Mesothelial cell of epicardium (in vitro differentiated cells): ENCODE measurements around the gene PLA2G4A. TPM values are rescaled to one million over a fixed set of nuclear protein-coding genes. Genes with fewer than 3 reads are reported as not detected.
A peak's percentile ranks its signal among the peaks of the same experiment; 100 is the strongest.

Experiments
- DNase-seq, 2 experiments: peaks; one replicate each; pipeline ENCODE4 v3.0.0; 2021; ENCODE audit warnings: low spot score in 2 of 2; ENCODE audit not compliant: unreplicated experiment in 2 of 2
- H3K27ac Mint-ChIP-seq: 2 replicates; pipeline ENCODE4 v1.8.0; 2021; ENCODE audit warnings: mixed read lengths
- H3K27me3 Mint-ChIP-seq: 2 replicates; pipeline ENCODE4 v1.8.0; 2021; ENCODE audit warnings: low read depth, mixed read lengths
- H3K36me3 Mint-ChIP-seq: 2 replicates; pipeline ENCODE4 v1.8.0; 2021; ENCODE audit warnings: mixed read lengths
- H3K4me1 Mint-ChIP-seq: 2 replicates; pipeline ENCODE4 v1.8.0; 2021; ENCODE audit warnings: mixed read lengths
- H3K4me3 Mint-ChIP-seq: 2 replicates; pipeline ENCODE4 v1.8.0; 2021; ENCODE audit warnings: mild to moderate bottlenecking, moderate library complexity, mixed read lengths
- H3K9me3 Mint-ChIP-seq: 2 replicates; pipeline ENCODE4 v1.8.0; 2021; ENCODE audit warnings: mixed read lengths
- CTCF ChIP-seq: fragments of 200-600 bp; sonication (generic); IDR thresholded peaks from one replicate; pipeline ENCODE4 v1.5.0; 2021; ENCODE audit warnings: antibody characterized with exemption; ENCODE audit not compliant: unreplicated experiment
- total RNA-seq: library from RNA; stranded (reverse); gene quantifications from 3 replicates; pipeline ENCODE4 v1.2.1, GENCODE V29; 2021

Gene PLA2G4A
- total RNA-seq, 1 donor from 2014 or later: 12.5 TPM

DNA sequence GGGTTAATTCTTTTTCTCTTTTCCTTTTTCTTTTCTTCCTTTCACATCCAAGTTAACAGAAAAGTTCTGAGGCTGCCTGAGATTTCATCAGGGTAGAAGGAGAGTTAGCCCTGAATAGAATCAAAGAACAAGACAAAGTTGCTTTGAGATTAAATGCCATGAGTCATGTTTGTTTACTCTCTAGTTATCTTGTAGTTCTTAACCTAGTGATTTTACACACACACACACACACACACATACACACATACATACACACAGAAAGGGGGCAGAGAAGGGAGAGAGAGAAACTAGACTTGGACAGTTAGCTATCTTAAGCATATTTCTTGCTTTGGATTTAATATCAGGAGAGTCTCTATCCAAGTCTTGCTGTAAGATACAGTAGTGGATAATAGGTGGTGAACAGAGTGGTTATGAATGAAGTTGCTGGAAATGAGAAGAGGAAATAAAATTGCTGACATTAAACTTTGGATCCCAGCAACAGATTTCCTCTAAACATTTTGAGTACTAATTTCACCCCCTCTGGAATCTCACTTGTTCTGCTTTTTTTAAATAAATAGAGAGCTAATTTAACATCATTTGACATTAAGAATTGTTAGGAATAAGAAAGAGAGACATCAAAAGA is 19.9 kb downstream of the PLA2G4A start:
- Mint-ChIP-seq H3K27me3 (no peaks in the 10 kb centered on the region), H3K9me3 (no peaks in the 10 kb centered on the region), H3K4me3 (no peak overlapping the region), H3K27ac (peak overlapping the region; percentile 3), H3K36me3 (no peaks in the 10 kb centered on the region), H3K4me1 (no peaks in the 10 kb centered on the region)
- DNase-seq: no peak
- no peak for TF ChIP-seq CTCF

- no peak for TF ChIP-seq CTCF
- H3K4me3 Mint-ChIP-seq: no peak overlapping the region
Measured at GRCh38 chr1:186849271-186849671, 20.5 kb downstream of the PLA2G4A start.

DNA sequence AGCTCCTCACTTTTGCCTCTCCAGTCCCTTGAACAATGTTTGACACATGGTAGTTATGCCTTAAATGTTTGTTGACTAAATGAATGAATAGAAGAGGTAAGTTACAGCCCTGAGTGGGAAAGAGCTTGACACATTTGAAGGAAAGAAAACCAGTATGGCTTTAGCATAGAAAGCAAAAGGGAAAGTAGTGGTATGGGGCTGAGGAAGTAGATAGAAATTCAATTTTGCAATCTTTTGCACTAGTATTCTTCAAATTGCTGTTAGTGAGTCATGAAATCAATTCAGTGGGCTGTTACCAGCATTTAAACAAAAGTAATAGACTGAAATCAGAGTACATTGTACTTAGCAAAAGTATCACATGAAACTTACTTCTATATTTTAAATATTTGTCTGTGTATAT is 21.1 kb downstream of the PLA2G4A start:
- no peaks in the 10 kb centered on the region for H3K36me3 Mint-ChIP-seq
- no peaks in the 10 kb centered on the region for H3K4me1 Mint-ChIP-seq
- H3K27me3 Mint-ChIP-seq: no peaks in the 10 kb centered on the region
- DNase-seq: no peak
- no peak overlapping the region for H3K27ac Mint-ChIP-seq
- no peak for TF ChIP-seq CTCF
- H3K4me3 Mint-ChIP-seq: no peak overlapping the region
- no peaks in the 10 kb centered on the region for H3K9me3 Mint-ChIP-seq

More at GRCh38 chr1:186849271-186849671, 20.5 kb downstream of the PLA2G4A start:
- H3K9me3 Mint-ChIP-seq: no peaks in the 10 kb centered on the region
- no peaks in the 10 kb centered on the region for H3K36me3 Mint-ChIP-seq
- no peak overlapping the region for H3K27ac Mint-ChIP-seq
- H3K4me1 Mint-ChIP-seq: no peaks in the 10 kb centered on the region
- no peak for DNase-seq
- H3K27me3 Mint-ChIP-seq: no peaks in the 10 kb centered on the region

DNA sequence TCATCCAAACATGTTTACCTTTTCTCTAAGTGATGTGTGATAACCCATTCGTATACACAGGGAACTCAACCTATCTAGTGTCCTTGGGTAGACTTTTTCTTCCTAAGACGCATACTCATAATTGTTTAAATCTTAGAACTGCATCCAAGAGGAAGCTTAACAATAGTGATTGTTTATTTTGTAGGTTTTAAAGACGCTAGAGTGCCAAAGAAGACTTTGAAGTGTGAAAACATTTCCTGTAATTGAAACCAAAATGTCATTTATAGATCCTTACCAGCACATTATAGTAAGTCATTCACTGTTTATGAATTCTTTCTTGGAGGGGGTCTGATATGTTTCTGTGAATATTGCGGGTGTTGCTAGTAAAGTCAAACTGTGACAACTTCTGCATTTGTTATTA is 25.4 kb downstream of the PLA2G4A start:
- Mint-ChIP-seq H3K4me3 (no peak overlapping the region), H3K36me3 (peaks cover 14% of the 10 kb centered on the region), H3K27me3 (no peaks in the 10 kb centered on the region), H3K9me3 (peaks cover 7% of the 10 kb centered on the region), H3K4me1 (no peaks in the 10 kb centered on the region), H3K27ac (no peak overlapping the region)
- no peak for TF ChIP-seq CTCF
- no peak for DNase-seq

GRCh38 chr1:186858923-186859322 is 30.2 kb downstream of the PLA2G4A start:
- no peak overlapping the region for H3K27ac Mint-ChIP-seq
- peaks cover 12% of the 10 kb centered on the region for H3K9me3 Mint-ChIP-seq
- no peak for DNase-seq
- peaks cover 20% of the 10 kb centered on the region for H3K36me3 Mint-ChIP-seq
- no peak overlapping the region for H3K4me3 Mint-ChIP-seq
- no peak for TF ChIP-seq CTCF
- no peaks in the 10 kb centered on the region for H3K27me3 Mint-ChIP-seq
- no peaks in the 10 kb centered on the region for H3K4me1 Mint-ChIP-seq

- peaks cover 12% of the 10 kb centered on the region for H3K9me3 Mint-ChIP-seq
- no peak overlapping the region for H3K4me3 Mint-ChIP-seq
- no peaks in the 10 kb centered on the region for H3K27me3 Mint-ChIP-seq
- no peaks in the 10 kb centered on the region for H3K4me1 Mint-ChIP-seq
- H3K36me3 Mint-ChIP-seq: peaks cover 21% of the 10 kb centered on the region
- no peak for DNase-seq
- no peak for TF ChIP-seq CTCF
- no peak overlapping the region for H3K27ac Mint-ChIP-seq
Measured at GRCh38 chr1:186859995-186860394, 31.2 kb downstream of the PLA2G4A start.
